WI38 (cell line): ENCODE data around the gene TEAD4.

Experiments
- H3K4me3 ChIP-seq: 2 replicates; pipeline ENCODE4 v1.5.1; 2011; ENCODE audit warnings: low read depth, mild to moderate bottlenecking, control low read depth, low read length
- TF ChIP-seq, protein P1 (sequence below): IDR thresholded peaks from 2 replicates; pipeline ENCODE4 v1.5.1; 2012; ENCODE audit warnings: low read depth, mild to moderate bottlenecking, control low read depth, low read length

Gene TEAD4

GRCh38 chr12:2959505-2960389 is 550 bp downstream of the TEAD4 start:
- TF ChIP-seq, protein P1, sequence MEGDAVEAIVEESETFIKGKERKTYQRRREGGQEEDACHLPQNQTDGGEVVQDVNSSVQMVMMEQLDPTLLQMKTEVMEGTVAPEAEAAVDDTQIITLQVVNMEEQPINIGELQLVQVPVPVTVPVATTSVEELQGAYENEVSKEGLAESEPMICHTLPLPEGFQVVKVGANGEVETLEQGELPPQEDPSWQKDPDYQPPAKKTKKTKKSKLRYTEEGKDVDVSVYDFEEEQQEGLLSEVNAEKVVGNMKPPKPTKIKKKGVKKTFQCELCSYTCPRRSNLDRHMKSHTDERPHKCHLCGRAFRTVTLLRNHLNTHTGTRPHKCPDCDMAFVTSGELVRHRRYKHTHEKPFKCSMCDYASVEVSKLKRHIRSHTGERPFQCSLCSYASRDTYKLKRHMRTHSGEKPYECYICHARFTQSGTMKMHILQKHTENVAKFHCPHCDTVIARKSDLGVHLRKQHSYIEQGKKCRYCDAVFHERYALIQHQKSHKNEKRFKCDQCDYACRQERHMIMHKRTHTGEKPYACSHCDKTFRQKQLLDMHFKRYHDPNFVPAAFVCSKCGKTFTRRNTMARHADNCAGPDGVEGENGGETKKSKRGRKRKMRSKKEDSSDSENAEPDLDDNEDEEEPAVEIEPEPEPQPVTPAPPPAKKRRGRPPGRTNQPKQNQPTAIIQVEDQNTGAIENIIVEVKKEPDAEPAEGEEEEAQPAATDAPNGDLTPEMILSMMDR, result no peak
- peak overlapping the region; percentile 65 for H3K4me3 ChIP-seq

GRCh38 chr12:2960390-2960956 is 1.3 kb downstream of the TEAD4 start:
- peak overlapping the region; percentile 65 for H3K4me3 ChIP-seq
- TF ChIP-seq, protein P1, result no peak

DNA sequence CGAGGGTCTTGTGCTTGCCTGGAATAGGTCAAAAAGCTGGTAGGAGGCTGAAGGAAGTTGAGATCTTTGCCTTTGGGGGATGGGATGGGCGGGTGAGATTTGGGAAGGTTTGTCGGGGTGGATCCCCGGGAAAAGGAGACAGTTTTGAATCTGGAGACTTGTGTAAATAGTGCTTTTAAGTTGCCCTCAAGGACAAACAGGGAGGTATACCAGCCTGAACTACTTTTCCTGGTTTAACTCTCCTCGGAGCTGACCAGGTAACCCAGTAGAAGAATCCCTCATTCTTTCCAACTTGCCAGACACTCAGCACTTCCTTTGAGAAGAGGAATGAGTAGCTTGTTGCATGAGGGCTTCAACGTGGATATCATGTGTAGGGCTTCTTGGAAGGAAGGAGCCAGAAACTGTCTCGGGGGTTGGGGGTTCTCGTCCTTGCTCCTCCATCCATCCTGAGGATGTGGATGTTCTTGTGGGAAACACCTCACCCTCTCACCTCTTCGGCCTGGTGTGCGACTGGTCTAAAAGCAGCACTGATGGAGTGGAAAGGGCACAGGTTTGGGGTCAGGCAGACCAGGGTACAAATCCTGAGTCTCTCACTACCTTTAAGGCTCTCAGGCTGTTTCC is 1.9 kb downstream of the TEAD4 start:
- TF ChIP-seq, protein P1, result no peak
- H3K4me3 ChIP-seq, result peak overlapping the region; percentile 65

- no peak overlapping the region for H3K4me3 ChIP-seq
These were observed 2.5 kb downstream of the TEAD4 start for GRCh38 chr12:2961705-2962104.

DNA sequence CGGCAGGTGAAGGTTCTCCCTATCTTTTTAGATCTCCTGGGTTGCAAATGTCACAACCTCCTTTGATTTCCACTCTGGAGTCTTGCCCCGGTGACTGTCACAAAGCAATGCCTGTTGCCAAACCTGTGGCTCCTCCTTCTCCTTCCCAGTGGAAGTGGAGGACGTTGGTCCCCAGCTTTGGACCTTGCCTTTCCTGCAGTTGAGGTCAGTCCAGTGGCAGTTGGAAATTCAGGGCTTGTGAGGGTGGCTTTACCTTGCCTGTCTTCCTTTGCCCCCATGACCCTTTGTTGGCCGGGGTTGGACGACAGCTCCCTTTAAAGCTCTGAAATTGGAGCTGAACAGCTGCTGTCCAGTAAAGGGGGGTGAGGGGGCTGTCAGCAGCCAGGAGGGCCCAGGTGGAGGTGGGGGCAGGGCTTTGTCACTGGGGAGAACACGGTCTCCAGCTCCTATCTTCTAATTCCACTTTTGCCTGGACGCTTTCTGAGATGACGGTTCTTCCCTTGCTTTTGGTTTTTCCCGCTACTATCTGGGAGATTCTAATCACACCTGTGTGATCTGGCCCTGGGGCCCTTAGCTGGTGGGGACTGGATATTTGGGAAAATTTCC is 4.1 kb downstream of the TEAD4 start:
- TF ChIP-seq, protein P1, result no peak
- H3K4me3 ChIP-seq, result no peak overlapping the region

More at GRCh38 chr12:2961705-2962104, 2.5 kb downstream of the TEAD4 start:
- TF ChIP-seq, protein P1, result no peak

GRCh38 chr12:2963760-2964292 is 4.6 kb downstream of the TEAD4 start:
- TF ChIP-seq, protein P1, result no peak
- no peak overlapping the region for H3K4me3 ChIP-seq
